Suppressor macrophage treated with lipopolysaccharide for 4 hours (primary cell): ENCODE measurements around the gene PCSK6.
"Not testable (repeated sequence)": the region's sequence is repeated elsewhere in the genome, so short reads cannot be mapped to it uniquely, and the experiment has no call there.

Source experiments
- DNase-seq: peaks from one replicate; pipeline ENCODE4 v3.0.0-alpha.2; 2020

PCSK6 gene

DNA sequence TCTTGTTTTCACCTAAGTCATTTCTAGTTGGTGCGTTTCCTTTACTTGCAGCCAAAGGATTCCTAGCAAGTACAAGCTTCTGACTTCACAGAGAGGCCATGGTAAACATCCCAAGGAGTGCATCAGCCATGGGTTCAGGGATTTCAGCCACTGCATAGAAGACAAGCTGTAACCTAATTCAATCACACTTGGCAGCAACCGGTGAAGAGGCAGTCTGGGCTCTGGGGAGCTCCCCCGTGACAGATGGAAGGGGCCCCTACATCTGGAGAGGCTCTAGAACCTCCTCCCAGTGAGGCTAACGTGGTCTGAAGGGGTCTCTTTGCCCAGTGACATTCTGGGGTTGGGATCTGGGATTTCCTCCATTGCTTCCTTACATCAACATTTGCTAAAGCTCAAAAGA is 186.1 kb downstream of the PCSK6 start:
- DNase-seq: no peak

DNA sequence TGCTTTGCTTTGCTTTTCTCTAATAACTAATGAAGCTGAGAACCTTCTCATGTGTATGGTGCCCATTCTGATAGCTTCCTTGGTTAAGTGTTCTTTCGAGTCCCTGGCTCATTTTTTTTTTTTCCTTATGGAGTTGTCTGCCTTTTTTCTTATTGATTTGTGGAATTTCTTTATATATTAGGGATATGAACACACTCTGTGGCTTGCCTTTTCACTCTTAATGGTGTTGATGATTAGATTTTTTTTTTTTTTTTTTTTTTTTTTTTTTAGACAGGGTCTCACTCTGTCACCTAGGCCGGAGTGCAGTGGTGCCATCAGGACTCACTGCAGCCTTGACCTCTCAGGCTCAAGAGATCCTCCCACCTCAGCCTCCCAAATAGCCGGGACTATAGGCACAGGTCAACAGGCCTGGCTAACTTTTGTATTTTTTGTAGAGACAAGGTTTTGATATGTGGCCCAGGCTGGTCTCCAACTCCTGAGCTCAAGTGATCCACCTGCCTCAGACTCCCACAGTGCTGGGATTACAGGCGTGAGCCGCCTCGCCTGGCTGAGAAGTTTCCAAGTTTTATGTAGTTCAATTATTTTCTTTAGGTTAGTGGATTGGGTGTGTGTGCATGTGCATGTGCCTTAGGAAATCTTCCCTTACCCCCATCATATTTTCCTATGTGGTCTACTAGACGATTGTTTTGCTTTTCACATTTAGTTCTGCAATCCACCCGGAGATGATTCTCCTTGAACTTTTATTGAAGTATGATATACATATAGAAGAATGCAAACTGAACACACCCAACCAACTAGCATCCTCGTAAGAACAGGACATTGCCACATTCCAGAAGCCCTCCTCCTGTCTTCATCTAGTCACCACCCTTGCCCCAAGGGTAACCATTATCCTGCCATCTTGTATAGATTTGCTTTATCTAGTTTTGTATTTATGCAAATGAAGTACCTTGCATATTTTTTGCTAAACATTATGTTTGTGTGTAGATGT is 192.8 kb downstream of the PCSK6 start:
- no peak for DNase-seq

DNA sequence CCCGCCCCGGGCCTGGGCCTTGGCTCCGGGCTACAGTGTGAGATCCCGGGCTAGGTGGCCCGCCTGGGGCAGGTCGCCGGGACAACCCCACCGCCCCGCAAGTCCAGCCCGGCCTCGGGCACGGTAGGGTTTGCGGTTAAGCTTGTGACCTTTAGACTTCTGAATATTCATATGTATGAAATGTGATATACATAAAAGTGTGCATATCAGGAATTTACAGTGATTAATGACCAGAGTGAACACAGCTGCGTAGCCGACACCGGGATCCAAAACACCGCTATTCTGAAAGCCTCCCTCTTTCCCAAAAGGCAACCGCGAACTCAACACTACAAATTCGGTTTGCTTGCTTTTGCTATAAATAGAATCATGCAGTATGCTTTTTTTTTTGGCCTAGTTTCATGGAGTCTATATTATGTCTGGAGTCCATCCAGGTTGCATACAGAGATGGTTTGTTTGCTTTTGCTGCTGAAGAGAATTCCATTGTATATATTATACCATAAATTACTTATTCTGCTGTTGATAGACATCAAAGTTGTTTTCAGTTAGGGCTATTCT is 193.8 kb downstream of the PCSK6 start:
- DNase-seq: no peak

DNA sequence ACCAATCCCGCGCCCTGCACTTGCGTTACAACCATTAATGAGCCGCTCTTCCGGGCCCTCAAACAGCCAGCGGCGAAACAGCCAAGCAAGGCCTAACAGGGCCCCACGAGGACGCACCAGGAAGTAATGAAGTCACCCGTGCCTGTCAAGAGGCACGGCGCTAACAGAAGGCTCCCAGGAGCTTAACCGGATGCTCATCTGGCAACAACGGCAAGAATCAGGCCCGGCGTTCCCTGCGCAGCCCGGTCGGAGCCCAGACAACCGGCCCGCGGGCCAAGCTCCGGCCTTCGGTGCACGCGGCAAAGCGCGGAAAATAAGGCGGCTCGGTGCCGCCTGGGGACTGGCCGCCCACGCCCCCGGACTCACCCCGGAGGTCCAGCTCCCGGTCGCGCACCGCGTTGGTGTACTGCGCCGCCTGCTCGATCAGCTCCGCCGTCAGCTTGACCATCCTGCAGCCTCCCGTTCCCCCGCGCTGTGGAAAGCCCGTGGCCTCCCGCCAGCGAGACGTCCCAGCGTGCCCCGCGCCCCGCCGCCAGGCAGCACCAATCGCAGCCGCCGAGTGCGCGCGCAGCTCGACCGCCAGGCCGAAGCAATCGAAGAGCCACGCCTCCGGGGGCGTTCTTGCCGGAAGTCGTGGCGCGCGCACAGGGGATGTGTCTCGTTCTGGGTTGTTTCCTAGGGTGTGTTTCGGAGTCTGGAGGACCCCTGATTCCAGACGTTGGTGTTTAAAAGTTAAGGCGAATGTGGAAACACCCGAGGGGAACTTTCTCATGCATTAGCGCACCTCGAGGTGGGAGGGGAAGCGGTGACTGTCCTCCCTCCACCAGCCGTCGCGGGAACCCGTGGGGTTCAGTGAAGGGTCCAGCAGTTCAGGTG is 194.5 kb downstream of the PCSK6 start, which contains the start of gene SNRPA1:
Gene SNRPA1 (minus strand): TSS at position 518 of the 876 bp plus-strand sequence. CDS start 70 bp downstream, at position 448.
- peak; percentile 98 for DNase-seq

DNA sequence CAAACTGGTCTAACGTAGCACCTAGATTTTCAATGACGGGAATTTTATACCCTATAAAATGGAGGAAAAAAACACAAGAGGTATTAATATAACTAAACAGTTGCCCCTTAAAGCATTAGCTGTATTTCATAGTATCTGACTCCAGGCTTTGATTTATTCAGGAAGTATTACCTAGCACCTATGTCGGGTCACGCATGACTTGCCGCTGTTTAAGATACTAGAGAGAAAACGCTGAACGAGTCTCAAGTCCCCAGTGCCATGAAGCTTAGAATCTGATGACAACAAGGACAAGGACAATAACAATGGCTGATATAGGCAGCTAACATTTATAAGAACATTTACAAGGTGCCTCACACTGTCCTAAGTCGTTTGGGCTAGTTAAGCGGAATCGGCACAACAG is 196.4 kb downstream of the PCSK6 start:
- DNase-seq: no peak

DNA sequence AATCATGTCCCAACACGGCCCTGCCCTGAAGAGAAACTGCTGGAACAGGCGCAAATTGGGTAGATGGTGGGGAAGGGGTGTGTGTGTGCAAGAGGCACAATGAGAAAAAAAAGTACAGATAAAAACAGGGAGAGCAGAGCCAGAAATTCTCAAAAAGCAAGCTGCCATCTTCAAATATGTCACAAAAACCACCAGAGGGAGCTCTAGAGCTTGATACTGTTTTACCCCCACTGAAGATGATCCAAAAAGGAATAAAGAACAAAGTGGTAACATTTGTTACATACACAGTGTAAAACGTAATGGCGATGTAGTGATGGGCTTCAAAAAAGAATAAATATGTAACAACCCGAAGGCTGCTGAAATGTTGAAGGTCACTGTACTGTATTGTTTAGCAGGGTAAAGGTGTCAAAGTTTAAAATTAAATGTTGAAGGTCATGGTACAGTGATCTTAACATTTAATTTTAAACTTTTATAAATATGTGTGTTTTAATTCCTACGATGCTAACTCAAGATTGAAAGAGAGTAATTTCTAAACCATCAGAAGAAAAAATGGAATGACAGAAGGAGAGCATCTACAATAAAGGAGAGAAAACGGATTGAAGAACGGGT is 200.5 kb downstream of the PCSK6 start:
- DNase-seq: peak; percentile 83

DNA sequence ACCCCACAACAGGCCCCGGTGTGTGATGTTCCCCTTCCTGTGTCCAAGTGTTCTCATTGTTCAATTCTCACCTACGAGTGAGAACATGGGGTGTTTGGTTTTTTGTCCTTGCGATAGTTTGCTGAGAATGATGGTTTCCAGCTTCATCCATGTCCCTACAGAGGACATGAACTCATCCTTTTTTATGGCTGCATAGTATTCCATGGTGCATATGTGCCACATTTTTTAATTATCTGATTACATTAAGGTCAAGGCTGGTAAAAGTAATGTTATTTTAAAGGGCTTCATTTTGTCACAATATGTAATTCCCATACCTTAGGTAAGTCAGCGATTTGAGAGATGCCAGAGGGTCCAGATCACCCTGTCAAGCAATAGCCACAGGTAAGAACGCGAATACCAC is 202.2 kb downstream of the PCSK6 start:
- DNase-seq: not testable (repeated sequence)

DNA sequence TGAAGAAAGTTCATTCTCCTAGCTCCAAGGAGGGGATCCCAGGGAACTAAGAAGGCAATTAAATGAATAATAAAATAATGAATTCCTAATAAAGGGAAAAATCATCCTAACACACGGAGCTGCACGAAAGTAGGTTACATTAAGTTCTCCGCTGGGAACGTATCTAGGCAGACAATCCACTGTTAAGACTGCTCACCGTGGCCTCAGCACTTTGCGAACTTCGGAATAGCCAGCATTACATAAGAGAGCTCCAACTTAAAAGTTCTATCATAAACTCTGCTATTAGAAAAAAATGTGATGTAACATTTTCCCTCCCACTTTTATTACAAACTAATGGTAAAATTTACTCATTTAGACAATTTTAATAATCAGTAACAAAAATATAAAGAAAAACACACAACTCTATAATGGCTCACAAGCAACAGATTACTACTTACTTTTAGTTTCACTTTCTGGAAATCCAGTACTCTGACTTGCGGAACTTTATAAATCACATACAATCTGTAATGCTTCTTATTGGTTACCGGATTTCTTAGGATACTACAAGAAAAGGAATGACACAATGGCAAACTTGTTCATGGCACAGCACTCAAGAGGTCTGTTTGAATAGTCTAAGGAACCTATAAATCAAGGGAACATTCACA is 202.9 kb downstream of the PCSK6 start:
- peak; percentile 22 for DNase-seq

DNA sequence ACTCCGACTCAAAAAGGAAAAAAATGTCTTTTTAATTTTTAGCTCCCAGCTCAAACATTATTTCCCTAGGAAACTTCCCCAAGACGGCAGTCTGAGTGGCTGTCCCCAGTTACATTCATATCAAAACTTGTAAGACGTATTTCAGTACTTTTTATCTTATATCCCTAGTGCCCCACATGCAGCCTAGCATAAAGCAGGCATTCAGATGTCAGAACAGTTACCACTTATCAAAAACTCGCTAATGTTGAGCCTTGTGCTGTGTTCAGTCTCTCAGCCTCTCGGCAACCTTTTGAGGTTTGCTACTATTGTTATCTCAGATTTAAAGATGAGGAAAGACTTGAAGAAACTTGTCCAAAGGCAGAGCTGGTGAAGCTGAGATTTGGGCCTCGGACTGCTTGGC is 205.6 kb downstream of the PCSK6 start:
- DNase-seq: no peak

DNA sequence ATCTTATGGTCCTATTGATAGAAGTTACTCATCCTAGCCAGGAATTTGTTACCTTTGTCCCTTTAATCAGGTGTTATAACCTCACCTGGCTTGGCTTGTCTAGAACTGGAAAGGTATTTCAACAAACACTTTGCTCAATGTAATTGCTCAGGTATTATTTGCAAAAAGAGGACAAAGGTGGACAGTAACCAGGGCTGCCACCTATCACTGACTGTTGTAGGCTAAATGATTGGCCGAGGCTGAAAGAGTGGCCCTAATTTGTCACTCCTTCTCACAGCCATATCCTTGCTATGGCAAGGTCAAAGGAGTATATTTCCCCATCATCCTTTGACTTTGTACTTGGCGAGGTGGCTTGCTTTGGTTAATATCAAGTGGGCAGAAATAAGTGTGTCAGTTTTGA is 209.5 kb downstream of the PCSK6 start:
- no peak for DNase-seq

DNA sequence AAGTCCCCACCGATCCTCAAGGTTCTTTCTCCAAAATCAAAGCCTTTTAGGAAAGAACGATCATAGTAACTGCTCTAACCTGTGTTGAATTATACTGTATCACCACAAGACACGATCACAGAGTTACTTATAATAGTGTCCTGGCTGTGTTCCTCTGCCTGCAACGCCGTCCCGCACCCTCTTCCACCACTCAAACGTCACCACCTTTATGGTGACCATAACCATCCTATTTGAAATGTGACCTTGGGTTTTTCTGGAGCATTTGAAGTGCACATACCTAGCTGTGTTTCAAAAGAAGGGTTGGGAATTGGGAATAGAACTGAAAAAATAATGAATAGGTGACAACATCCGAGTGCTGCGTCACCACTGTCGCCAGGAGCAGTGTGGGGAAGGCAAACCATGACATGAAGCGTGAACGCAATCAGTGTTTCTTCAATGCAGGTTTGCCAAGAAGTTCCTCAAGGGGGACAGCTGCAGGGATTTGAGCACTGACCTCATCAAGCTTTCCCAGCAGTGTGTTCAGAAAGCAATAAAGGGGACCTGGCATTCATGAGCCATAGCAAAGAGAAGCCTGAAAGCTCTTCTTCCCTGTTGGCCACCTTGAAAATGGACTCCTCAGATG is 211.5 kb downstream of the PCSK6 start:
- DNase-seq: no peak

DNA sequence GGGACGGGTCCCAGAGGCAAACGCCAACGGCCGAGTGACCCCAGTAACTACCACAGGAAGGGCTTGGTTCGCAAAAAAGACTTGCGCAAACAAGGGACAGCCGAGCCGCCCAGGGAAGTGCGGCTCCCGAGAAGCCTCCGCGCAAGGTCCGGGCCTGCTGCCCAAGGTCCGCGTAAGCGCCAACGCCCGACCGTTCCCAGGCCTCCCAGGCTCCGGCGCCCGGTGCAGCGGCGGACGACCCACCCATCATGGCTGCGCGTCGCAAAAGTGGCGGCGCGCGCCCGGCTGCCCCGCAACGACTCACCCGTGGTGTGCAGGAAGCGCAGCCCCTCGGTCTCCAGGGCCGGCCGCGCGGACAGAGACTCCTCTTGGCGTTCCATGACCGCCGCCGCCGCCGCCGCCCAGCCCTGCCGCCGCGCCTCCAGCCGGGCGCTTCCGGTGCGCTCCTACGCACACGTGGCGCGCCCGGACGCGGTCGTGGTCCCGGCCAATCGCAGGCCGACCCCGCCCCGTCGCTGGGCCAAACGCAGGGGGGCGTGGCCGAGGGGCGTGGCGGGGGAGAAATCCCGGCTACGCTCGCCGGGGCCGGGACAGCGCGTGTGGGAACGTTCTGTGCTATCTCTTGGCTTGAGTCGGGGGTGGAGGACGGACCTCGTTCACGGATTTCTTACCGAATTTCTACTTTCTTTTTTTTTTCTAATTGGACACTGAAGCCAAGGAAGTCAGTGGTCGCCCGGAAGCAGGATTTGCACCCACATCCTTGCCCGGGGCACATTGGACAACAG is 212.3 kb downstream of the PCSK6 start, which contains the start of gene SELENOS:
Gene SELENOS (minus strand): TSS at position 448 of the 785 bp plus-strand sequence. CDS start 68 bp downstream, at position 380.
- peak; percentile 97 for DNase-seq

DNA sequence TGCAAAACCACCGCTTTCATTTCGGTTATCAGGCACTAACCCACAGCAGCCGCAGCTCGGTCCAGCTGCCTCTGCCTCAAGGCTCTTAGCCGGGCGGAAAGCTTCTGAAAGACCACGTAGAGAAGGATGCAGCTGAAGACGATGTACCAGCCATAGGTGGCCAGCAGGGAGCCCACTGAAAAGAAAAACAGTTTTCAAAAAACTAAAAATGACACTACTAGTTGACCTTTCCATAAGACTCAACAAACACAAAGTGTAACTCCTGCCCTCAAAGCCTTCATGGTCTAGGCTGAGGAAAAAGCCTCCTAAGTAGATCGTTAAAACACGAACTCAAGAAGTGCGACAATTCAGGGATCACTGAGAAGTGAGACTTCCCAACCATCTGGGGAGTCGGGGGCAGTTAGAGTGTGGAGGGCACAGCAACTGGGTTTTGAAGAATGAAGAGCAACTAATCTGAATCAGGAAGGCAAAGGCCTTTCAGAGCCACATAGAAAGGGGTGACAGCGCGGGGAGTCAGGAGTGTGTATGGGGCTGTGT is 212.9 kb downstream of the PCSK6 start:
- DNase-seq: peak; percentile 23

DNA sequence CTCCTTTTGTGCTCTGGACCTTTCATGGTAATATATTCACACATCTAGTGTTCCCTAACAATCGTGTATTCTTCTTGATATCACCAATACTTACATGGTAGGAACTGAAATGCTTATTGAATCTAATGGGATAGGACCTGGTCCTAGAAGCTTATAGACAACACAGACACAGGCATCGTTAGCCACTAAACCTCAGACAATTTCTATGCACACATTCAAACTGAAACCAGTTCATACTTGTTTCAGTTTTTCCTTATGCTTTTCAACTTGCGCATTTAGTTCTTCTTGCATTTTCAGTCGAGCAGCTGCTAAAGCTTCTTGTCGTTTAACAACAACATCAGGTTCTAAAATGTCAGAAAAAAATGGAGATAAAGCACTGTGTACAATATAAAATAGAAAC is 214.5 kb downstream of the PCSK6 start:
- no peak for DNase-seq

DNA sequence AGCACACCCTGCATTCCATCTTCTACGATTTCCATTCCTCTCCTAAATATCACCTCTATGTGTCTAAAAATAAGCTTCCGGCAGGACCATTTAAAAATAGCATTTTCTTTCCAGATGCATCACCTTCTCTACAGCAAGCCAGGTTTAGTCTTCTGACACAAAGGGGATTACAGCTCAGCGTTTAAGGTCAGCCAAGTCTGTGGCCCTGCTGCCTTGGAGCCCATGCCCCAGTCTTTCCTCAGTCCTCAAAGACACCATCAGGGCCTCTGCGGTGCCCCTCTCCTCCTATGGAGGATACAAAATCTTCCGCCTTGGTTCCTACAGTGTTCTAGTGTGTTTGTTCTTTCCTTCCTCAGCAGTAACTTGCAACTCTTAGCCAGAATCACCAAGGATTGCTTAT is 216.0 kb downstream of the PCSK6 start:
- no peak for DNase-seq

DNA sequence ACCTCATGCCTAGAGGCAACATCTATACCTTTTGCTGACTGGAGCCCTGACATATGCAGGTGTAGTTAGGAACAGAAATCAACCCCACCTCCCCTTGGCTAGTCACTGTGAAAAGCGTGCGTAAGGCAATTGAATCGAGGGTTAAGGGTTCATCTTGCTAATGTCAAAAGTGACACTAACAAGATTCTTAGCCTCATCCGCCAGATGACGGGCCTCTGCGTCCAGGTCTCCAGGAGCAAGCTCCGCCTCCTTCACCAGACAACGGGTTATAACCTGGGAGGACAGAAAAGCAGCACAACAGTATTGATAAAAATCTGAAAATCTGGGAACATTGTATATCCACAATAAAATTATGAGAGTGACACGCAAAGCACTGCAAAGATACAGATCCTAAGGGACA is 216.9 kb downstream of the PCSK6 start:
- DNase-seq: no peak

DNA sequence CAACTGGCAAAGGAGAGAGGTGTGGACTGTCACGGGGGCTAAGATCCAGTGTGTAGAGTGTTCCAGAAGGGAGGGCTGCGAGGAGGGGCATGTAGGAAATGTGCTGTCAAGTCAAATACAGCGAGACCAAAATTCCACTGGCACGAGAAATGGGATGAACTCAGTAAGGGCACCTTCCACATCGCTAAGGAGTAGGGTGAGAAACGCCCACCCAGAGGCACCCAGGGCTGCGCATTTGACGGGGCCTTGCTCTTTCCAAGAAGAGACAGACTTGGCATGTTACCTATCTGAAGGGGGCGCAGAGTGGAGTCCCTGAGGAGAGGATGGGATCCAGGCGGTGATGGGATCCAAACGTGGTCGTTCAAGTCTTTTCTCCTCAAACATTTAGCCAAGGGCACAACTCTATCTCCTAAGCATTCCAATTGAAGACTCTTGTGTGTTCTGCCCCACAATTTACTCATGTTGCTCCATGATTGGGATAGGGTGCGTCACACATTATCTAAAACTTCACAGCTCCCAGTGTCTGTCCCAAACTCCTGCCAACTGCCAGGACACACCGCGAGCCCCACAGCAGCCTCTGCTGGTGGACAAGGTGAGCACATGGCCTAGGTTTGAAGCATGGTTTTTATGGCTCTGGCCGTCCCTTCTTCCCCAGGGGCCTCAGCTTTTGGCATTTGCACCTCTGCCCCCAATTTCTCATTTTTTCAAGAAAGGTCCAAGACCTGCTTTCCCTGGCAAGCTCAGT is 219.9 kb downstream of the PCSK6 start:
- no peak for DNase-seq

DNA sequence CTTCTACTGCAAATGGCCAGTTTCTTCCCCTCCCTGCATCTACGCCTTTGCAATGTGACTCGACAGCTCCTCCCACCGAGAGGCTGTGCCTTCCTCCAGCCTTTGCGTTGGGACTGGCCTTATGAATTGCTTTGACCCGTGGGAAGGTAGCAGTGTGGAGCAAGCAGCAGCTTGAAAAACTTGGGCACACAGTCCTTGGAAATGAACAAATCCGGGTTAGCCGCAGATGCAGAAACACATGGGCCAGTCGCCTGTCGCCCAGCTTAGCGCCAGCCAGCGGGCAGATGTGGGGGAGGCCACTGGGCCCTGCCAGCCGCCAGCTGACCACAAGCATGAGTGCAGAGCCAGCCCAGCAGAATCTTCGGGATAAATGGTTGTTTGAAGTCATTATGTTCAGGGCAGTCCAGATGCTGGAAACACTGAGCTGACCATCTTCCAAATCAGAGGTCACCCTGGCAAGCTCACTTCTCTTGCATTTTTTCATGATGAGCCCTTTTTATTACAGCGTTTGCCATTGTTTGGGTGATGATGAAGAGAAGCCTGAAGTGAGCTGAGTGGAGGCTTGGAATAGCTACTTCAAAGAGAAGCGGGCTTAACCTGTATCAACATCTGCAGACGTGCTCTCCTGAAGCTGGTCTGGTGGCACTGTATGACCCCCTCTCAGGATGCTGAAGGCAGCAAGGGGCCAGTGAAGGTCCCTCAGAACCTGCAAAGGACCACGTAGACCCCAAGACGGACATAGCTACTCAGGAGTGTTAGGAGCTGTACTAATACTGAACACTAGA is 222.0 kb downstream of the PCSK6 start:
- no peak for DNase-seq

DNA sequence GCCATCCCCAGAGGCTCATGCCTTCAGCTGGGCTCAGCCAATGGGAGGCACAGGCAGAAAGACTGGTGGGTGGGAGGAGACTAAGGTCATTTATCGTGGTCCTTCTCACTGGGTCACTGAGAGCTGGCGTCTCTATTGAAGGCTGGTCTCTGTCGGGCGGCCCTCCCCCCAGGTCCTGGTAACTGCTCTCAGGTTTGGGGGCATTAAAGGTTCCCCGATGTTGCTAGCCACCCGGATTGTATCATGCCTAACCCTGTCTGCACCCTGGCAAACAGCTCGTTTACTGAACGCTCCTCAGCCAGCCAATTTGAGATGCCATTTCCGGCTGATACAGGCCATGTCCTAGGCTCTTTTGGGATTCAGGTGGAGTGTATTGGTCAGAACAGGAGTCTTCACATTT is 222.7 kb downstream of the PCSK6 start:
- DNase-seq: no peak
